Spleen (tissue), 11 donors: ENCODE data around the gene HDAC4. TPM values are rescaled to one million over a fixed set of nuclear protein-coding genes. Genes with fewer than 3 reads are reported as not detected.

Experiments used
- DNase-seq: peaks from one replicate; pipeline ENCODE4 v3.0.0-alpha.2; 2020
- H3K27ac ChIP-seq, 8 donors: fragments of 200-600 bp; sonication (generic) in 7 of 8; 1 replicate in 4 of 8; 2 replicates in 4 of 8; pipeline versions ENCODE4 v1.5.0 to v1.8.0; 2016 to 2021; ENCODE audit warnings: inconsistent platforms in 4 of 8, mild to moderate bottlenecking in 4 of 8, moderate library complexity in 1 of 8
- H3K27me3 ChIP-seq, 7 donors: fragments of 200-600 bp; sonication (generic) in 6 of 7; replicated peaks in 1 of 7; 1 replicate in 4 of 7; 2 replicates in 3 of 7; pipeline versions ENCODE4 v1.5.0 to v1.8.0; 2016 to 2021; ENCODE audit warnings: inconsistent platforms in 3 of 7, mild to moderate bottlenecking in 1 of 7
- H3K36me3 ChIP-seq, 6 donors: fragments of 200-600 bp; sonication (generic) in 5 of 6; 1 replicate in 4 of 6; 2 replicates in 2 of 6; pipeline versions ENCODE4 v1.5.0 to v1.8.0; 2016 to 2021; ENCODE audit warnings: inconsistent platforms in 2 of 6
- H3K4me1 ChIP-seq, 6 donors: fragments of 200-600 bp; sonication (generic) in 5 of 6; 1 replicate in 3 of 6; 2 replicates in 3 of 6; pipeline versions ENCODE4 v1.5.0 to v1.8.0; 2016 to 2021; ENCODE audit warnings: inconsistent platforms in 3 of 6
- H3K4me3 ChIP-seq, 8 donors: fragments of 200-600 bp; sonication (generic) in 7 of 8; 1 replicate in 4 of 8; 2 replicates in 4 of 8; pipeline versions ENCODE4 v1.5.0 to v1.8.0; 2016 to 2021; ENCODE audit warnings: inconsistent platforms in 4 of 8, mild to moderate bottlenecking in 4 of 8, moderate library complexity in 2 of 8
- H3K9me3 ChIP-seq, 8 donors: fragments of 200-600 bp; sonication (generic) in 7 of 8; 1 replicate in 4 of 8; 2 replicates in 4 of 8; pipeline versions ENCODE4 v1.5.0 to v1.8.0; 2016 to 2021; ENCODE audit warnings: inconsistent platforms in 4 of 8
- CTCF ChIP-seq, 11 experiments: fragments of 200-600 bp in 7 of 11; fragments of 450-650 bp in 4 of 11; sonication (generic) in 4 of 11; IDR thresholded peaks in 8 of 11; conservative IDR thresholded peaks in 3 of 11; 1 replicate in 7 of 11; 2 replicates in 4 of 11; pipeline versions ENCODE4 v1.4.0 to v1.8.0; 2016 to 2021; ENCODE audit warnings: antibody characterized with exemption in 11 of 11, inconsistent platforms in 4 of 11, mild to moderate bottlenecking in 1 of 11
- POLR2A ChIP-seq, 3 donors: fragments of 450-650 bp; IDR thresholded peaks; one replicate each; pipeline ENCODE4 v1.5.1; 2017; ENCODE audit warnings: antibody characterized with exemption in 3 of 3, mild to moderate bottlenecking in 1 of 3
- POLR2AphosphoS5 ChIP-seq, 3 donors: sonication (generic); formaldehyde crosslinking; IDR thresholded peaks; one replicate each; pipeline ENCODE4 v1.5.1; 2017; ENCODE audit warnings: antibody characterized with exemption in 3 of 3
- WGBS, 5 donors: extraction: QIAGEN DNeasy Blood & Tissue Kit in 3 of 5; methylation state at CpG; one replicate each; pipeline versions ENCODE4 v1.1.5 to v1.1.7; 2013 to 2018; 5-methylcytosine and 5-hydroxymethylcytosine counted together
- intact Hi-C: fragments of 100-400 bp; cut with DNase I; formaldehyde crosslinking; loops from one replicate; pipeline ENCODE4 v1.15.0; 2023; ENCODE audit warnings: low total_unique reads
- polyA plus RNA-seq, 3 donors: library from polyadenylated mRNA; stranded (reverse); fragments of 200-250 nt; gene quantifications; one replicate each; pipeline ENCODE4 v1.2.1, GENCODE V29; 2013
- total RNA-seq, 7 donors: library from RNA; depleted of rRNA in 3 of 7; stranded (reverse); fragments of >200 nt in 3 of 7; fragmentation: NEBNext Ultra II Directional in 4 of 7; extraction: Animal tissue kit (Norgen Biotek cat#: 25700) in 4 of 7; gene quantifications; one replicate each; pipeline versions ENCODE4 v1.1.0 to v1.2.1, GENCODE V29; 2016 to 2021
- donor health status: healthy with polysubstance abuse.
- donor health status: DM: no; HTN: no; CAD: no; lungs with moderate emphysema.
- donor health status: DM: no; HTN: no; CAD: no.
- donor health status: Bipolar disorder and iron deficiency.
- donor health status: healthy.
- donor health status: DM: no; HTN: no; CAD: no.
- donor health status: DM: yes; HTN: yes; CAD: no.

HDAC4 gene
- total and polyA plus RNA-seq, 10 donors = 3.2 to 122 (median 69.5) TPM

- peak; percentile 55 for DNase-seq
- Histone ChIP-seq H3K9me3 (no peaks in the 10 kb centered on the region), H3K27ac (peak overlapping the region in 1 of 8 donors; percentile 50), H3K4me1 (peaks cover 3 to 84% (median 40%) of the 10 kb centered on the region in 6 donors), H3K27me3 (no peaks in the 10 kb centered on the region), H3K4me3 (no peak overlapping the region), H3K36me3 (peaks cover 0 to 16% (median 0%) of the 10 kb centered on the region in 6 donors)
- intact Hi-C loops = no loop called here
- TF ChIP-seq CTCF (IDR thresholded peaks at IDR 0.05 in 8 of 11, conservative IDR thresholded peaks at IDR 0.05 in 3 of 11) (no peak), POLR2AphosphoS5 (IDR thresholded peaks at IDR 0.05) (no peak), POLR2A (IDR thresholded peaks at IDR 0.05) (no peak)
- WGBS, 5 donors = 93 to 97% (median 95%) methylated on average over 14 of the region's 14 CpGs
These were observed 90.3 kb downstream of the HDAC4 start for GRCh38 chr2:239310401-239311061.

- H3K27ac ChIP-seq = peak overlapping the region; percentile 48 to 86 (median 71)
These were observed 91.2 kb downstream of the HDAC4 start for GRCh38 chr2:239309398-239310245.

GRCh38 chr2:239308661-239309397 is 92.0 kb downstream of the HDAC4 start:
- DNase-seq = peak; percentile 71
- WGBS, 5 donors = 57 to 75% (median 64%) methylated on average over 33 of the region's 33 CpGs

More at GRCh38 chr2:239309398-239310245, 91.2 kb downstream of the HDAC4 start:
- 65 to 76% (median 74%) methylated on average over 9 to 18 of the region's 18 CpGs for WGBS, 5 donors
- peak overlapping the region in 4 of 8 donors; percentile 4 to 54 (median 33) for H3K4me3 ChIP-seq
- intact Hi-C loops = no loop called here
- TF ChIP-seq POLR2AphosphoS5 (IDR thresholded peaks at IDR 0.05) = peak in 1 of 3 donors; percentile 34
- no peak for TF ChIP-seq POLR2A (IDR thresholded peaks at IDR 0.05)
- H3K27me3 ChIP-seq = no peaks in the 10 kb centered on the region
- H3K36me3 ChIP-seq = peaks cover 0 to 16% (median 0%) of the 10 kb centered on the region in 6 donors
- peaks cover 3 to 87% (median 45%) of the 10 kb centered on the region in 6 donors for H3K4me1 ChIP-seq
- H3K9me3 ChIP-seq = no peaks in the 10 kb centered on the region
- DNase-seq = peak; percentile 66

More at GRCh38 chr2:239308661-239309397, 92.0 kb downstream of the HDAC4 start:
- peak overlapping the region; percentile 48 to 86 (median 71) for H3K27ac ChIP-seq
- no peaks in the 10 kb centered on the region for H3K9me3 ChIP-seq
- H3K27me3 ChIP-seq = no peaks in the 10 kb centered on the region
- H3K4me3 ChIP-seq = peak overlapping the region in 6 of 8 donors; percentile 4 to 54 (median 20)
- TF ChIP-seq CTCF (IDR thresholded peaks at IDR 0.05 in 8 of 11, conservative IDR thresholded peaks at IDR 0.05 in 3 of 11) (no peak), POLR2AphosphoS5 (IDR thresholded peaks at IDR 0.05) (peak in 1 of 3 donors; percentile 48)
- H3K4me1 ChIP-seq = peaks cover 5 to 95% (median 51%) of the 10 kb centered on the region in 6 donors
- intact Hi-C loops = no loop called here
- peaks cover 0 to 16% (median 0%) of the 10 kb centered on the region in 6 donors for H3K36me3 ChIP-seq
